ENCODE results near the gene DACH1. TPM values are rescaled to one million over a fixed set of nuclear protein-coding genes. Genes with fewer than 3 reads are reported as not detected.

The DACH1 gene
- total RNA-seq, 1 donor from 2014 or later: 1.2 TPM

- Histone ChIP-seq H3K36me3 (ENCODE audit: control insufficient read depth, insufficient read depth, low read length) (no peaks in the 10 kb centered on the region), H3K4me3 (ENCODE audit: low read depth, low read length) (no peak overlapping the region), H3K27me3 (ENCODE audit: control insufficient read depth, insufficient read depth, low read length) (no peaks in the 10 kb centered on the region)
- no peak for TF ChIP-seq CTCF (IDR thresholded peaks at IDR 0.05; ENCODE audit: insufficient read depth, low read length, poor library complexity, severe bottlenecking)
- no peak for DNase-seq (ENCODE audit: low read depth)
Observed at GRCh38 chr13:71827241-71827640, 39.8 kb downstream of the DACH1 start.

- H3K4me3 ChIP-seq (ENCODE audit: low read depth, low read length): no peak overlapping the region
- no peaks in the 10 kb centered on the region for H3K27me3 ChIP-seq (ENCODE audit: control insufficient read depth, insufficient read depth, low read length)
- H3K36me3 ChIP-seq (ENCODE audit: control insufficient read depth, insufficient read depth, low read length): no peaks in the 10 kb centered on the region
- DNase-seq (ENCODE audit: low read depth): no peak
- TF ChIP-seq CTCF (IDR thresholded peaks at IDR 0.05; ENCODE audit: insufficient read depth, low read length, poor library complexity, severe bottlenecking): no peak
Observed at GRCh38 chr13:71820699-71821098, 46.3 kb downstream of the DACH1 start.

- H3K36me3 ChIP-seq (ENCODE audit: control insufficient read depth, insufficient read depth, low read length): no peaks in the 10 kb centered on the region
- no peak for TF ChIP-seq CTCF (IDR thresholded peaks at IDR 0.05; ENCODE audit: insufficient read depth, low read length, poor library complexity, severe bottlenecking)
- no peaks in the 10 kb centered on the region for H3K27me3 ChIP-seq (ENCODE audit: control insufficient read depth, insufficient read depth, low read length)
- H3K4me3 ChIP-seq (ENCODE audit: low read depth, low read length): no peak overlapping the region
- DNase-seq (ENCODE audit: low read depth): no peak
Observed at GRCh38 chr13:71817335-71817734, 49.7 kb downstream of the DACH1 start.

- no peaks in the 10 kb centered on the region for H3K27me3 ChIP-seq (ENCODE audit: control insufficient read depth, insufficient read depth, low read length)
- no peak for TF ChIP-seq CTCF (IDR thresholded peaks at IDR 0.05; ENCODE audit: insufficient read depth, low read length, poor library complexity, severe bottlenecking)
- H3K36me3 ChIP-seq (ENCODE audit: control insufficient read depth, insufficient read depth, low read length): no peaks in the 10 kb centered on the region
- H3K4me3 ChIP-seq (ENCODE audit: low read depth, low read length): no peak overlapping the region
- no peak for DNase-seq (ENCODE audit: low read depth)
Observed at GRCh38 chr13:71814806-71815360, 52.1 kb downstream of the DACH1 start.

GRCh38 chr13:71813187-71813586 lies 53.8 kb downstream of the DACH1 start:
- Histone ChIP-seq H3K36me3 (ENCODE audit: control insufficient read depth, insufficient read depth, low read length) (no peaks in the 10 kb centered on the region), H3K4me3 (ENCODE audit: low read depth, low read length) (no peak overlapping the region), H3K27me3 (ENCODE audit: control insufficient read depth, insufficient read depth, low read length) (no peaks in the 10 kb centered on the region)
- DNase-seq (ENCODE audit: low read depth): no peak
- TF ChIP-seq CTCF (IDR thresholded peaks at IDR 0.05; ENCODE audit: insufficient read depth, low read length, poor library complexity, severe bottlenecking): no peak

- no peak for TF ChIP-seq CTCF (IDR thresholded peaks at IDR 0.05; ENCODE audit: insufficient read depth, low read length, poor library complexity, severe bottlenecking)
- Histone ChIP-seq H3K4me3 (ENCODE audit: low read depth, low read length) (no peak overlapping the region), H3K36me3 (ENCODE audit: control insufficient read depth, insufficient read depth, low read length) (no peaks in the 10 kb centered on the region), H3K27me3 (ENCODE audit: control insufficient read depth, insufficient read depth, low read length) (no peaks in the 10 kb centered on the region)
- DNase-seq (ENCODE audit: low read depth): no peak
Observed at GRCh38 chr13:71811344-71811743, 55.7 kb downstream of the DACH1 start.

All from kidney epithelial cell (primary cell).